Measurements from ENCODE around the gene PITPNM1. TPM values are rescaled to one million over a fixed set of nuclear protein-coding genes. Genes with fewer than 3 reads are reported as not detected.
A peak's percentile ranks its signal among the peaks of the same experiment; 100 is the strongest.
"Not testable (repeated sequence)": the region's sequence is repeated elsewhere in the genome, so short reads cannot be mapped to it uniquely, and the experiment has no call there.

Gene PITPNM1
- total RNA-seq, 1 donor from 2014 or later, result 36.6 TPM

- TF ChIP-seq, protein P1, sequence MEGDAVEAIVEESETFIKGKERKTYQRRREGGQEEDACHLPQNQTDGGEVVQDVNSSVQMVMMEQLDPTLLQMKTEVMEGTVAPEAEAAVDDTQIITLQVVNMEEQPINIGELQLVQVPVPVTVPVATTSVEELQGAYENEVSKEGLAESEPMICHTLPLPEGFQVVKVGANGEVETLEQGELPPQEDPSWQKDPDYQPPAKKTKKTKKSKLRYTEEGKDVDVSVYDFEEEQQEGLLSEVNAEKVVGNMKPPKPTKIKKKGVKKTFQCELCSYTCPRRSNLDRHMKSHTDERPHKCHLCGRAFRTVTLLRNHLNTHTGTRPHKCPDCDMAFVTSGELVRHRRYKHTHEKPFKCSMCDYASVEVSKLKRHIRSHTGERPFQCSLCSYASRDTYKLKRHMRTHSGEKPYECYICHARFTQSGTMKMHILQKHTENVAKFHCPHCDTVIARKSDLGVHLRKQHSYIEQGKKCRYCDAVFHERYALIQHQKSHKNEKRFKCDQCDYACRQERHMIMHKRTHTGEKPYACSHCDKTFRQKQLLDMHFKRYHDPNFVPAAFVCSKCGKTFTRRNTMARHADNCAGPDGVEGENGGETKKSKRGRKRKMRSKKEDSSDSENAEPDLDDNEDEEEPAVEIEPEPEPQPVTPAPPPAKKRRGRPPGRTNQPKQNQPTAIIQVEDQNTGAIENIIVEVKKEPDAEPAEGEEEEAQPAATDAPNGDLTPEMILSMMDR (IDR thresholded peaks at IDR 0.05; ENCODE audit: borderline replicate concordance), result peak; percentile 51
- intact Hi-C loops (cut with micrococcal nuclease), result no loop called here
Measured at GRCh38 chr11:67482827-67483798, 22.1 kb downstream of the PITPNM1 start, which contains the start of gene AIP. TSS of gene AIP (plus strand) at chr11:67483026. CDS start at chr11:67483159, 133 bp downstream.

GRCh38 chr11:67482275-67482826 lies 22.8 kb downstream of the PITPNM1 start:
- Histone ChIP-seq H3K36me3 (peaks cover 4% of the 10 kb centered on the region), H3K27me3 (ENCODE audit: low read depth) (peaks cover 4% of the 10 kb centered on the region), H3K4me1 (peaks cover 38% of the 10 kb centered on the region), H3K4me3 (peak overlapping the region; percentile 68), H3K27ac (replicated peaks) (peak overlapping the region; percentile 85), H3K9me3 (replicated peaks) (no peaks in the 10 kb centered on the region)
- no peak for DNase-seq
- intact Hi-C loops (cut with micrococcal nuclease), result no loop called here
- TF ChIP-seq, protein P1 (IDR thresholded peaks at IDR 0.05; ENCODE audit: borderline replicate concordance), result no peak

More at GRCh38 chr11:67482827-67483798, 22.1 kb downstream of the PITPNM1 start, which contains the start of gene AIP:
- Histone ChIP-seq H3K27me3 (ENCODE audit: low read depth) (peaks cover 4% of the 10 kb centered on the region), H3K27ac (replicated peaks) (peak within 1 kb of the TSS; percentile 85), H3K4me1 (peaks cover 38% of the 10 kb centered on the region), H3K9me3 (replicated peaks) (no peaks in the 10 kb centered on the region), H3K4me3 (peak within 1 kb of the TSS; percentile 68), H3K36me3 (peaks cover 11% of the 10 kb centered on the region)
- DNase-seq, result peak; percentile 96

- H3K4me1 ChIP-seq; H3K9me3 ChIP-seq (replicated peaks); H3K4me3 ChIP-seq; H3K27me3 ChIP-seq (ENCODE audit: low read depth); DNase-seq; H3K27ac ChIP-seq (replicated peaks); H3K36me3 ChIP-seq; intact Hi-C loops (cut with micrococcal nuclease): not testable (repeated sequence)
Measured at GRCh38 chr11:67477344-67478050, 27.7 kb downstream of the PITPNM1 start.

- H3K9me3 ChIP-seq (replicated peaks); H3K36me3 ChIP-seq; DNase-seq; H3K4me1 ChIP-seq; H3K27ac ChIP-seq (replicated peaks); H3K27me3 ChIP-seq (ENCODE audit: low read depth); H3K4me3 ChIP-seq; intact Hi-C loops (cut with micrococcal nuclease): not testable (repeated sequence)
Measured at GRCh38 chr11:67476692-67477091, 28.5 kb downstream of the PITPNM1 start.

GRCh38 chr11:67472882-67473281 lies 32.3 kb downstream of the PITPNM1 start:
- Histone ChIP-seq H3K36me3 (no peaks in the 10 kb centered on the region), H3K9me3 (replicated peaks) (no peaks in the 10 kb centered on the region), H3K4me1 (peaks cover 19% of the 10 kb centered on the region), H3K4me3 (no peak overlapping the region), H3K27ac (replicated peaks) (no peak overlapping the region), H3K27me3 (ENCODE audit: low read depth) (no peaks in the 10 kb centered on the region)
- TF ChIP-seq, protein P1 (IDR thresholded peaks at IDR 0.05; ENCODE audit: borderline replicate concordance), result no peak
- intact Hi-C loops (cut with micrococcal nuclease), result no loop called here
- DNase-seq, result no peak

DNA sequence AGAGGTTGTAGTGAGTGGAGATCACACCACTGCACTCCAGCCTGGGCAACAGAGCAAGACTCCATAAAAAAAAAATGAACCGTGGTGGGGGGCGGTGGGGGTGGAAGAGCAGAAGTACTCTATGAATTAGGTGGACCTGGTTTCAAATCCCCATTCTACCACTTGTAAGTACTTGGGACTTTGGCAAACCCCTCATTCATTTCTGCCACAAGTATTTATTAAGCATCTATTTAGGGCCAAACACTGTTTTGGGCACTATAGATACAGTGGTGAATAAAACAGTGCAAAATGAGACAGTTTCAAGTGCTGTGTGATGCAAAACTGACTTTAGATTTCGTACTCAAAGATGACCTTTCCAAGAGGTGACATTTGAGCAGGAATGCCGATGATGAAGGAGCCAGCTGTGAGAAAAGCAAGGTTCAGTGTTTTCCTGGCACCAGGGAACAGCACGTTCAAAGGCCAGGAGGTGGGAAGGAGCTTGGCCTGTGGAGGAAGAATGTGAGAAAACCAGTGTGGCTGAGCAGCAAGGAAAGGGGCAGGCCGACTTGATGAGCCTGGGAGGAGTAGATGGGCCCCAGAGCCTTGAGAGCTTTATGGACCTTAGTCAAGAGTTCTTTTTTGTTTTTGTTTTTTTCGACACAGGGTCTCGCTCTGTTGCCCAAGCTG lies 34.7 kb downstream of the PITPNM1 start:
- intact Hi-C loops (cut with micrococcal nuclease), result no loop called here
- H3K27ac ChIP-seq (replicated peaks), result no peak overlapping the region
- TF ChIP-seq, protein P1 (IDR thresholded peaks at IDR 0.05; ENCODE audit: borderline replicate concordance), result no peak
- DNase-seq, result no peak
- no peaks in the 10 kb centered on the region for H3K27me3 ChIP-seq (ENCODE audit: low read depth)
- H3K9me3 ChIP-seq (replicated peaks), result no peaks in the 10 kb centered on the region
- peaks cover 29% of the 10 kb centered on the region for H3K4me1 ChIP-seq
- no peak overlapping the region for H3K4me3 ChIP-seq
- H3K36me3 ChIP-seq, result no peaks in the 10 kb centered on the region

Measured in left ventricle myocardium inferior (tissue), 1 donor.